Ishikawa (cell line): ENCODE measurements around the gene ZNF280B.

Experiments
- CEBPB ChIP-seq: IDR thresholded peaks from 2 replicates; pipeline ENCODE4 v1.6.1; 2012
- CREB1 ChIP-seq: IDR thresholded peaks from 2 replicates; pipeline ENCODE4 v1.6.1; 2012; ENCODE audit warnings: low read depth
- EGR1 ChIP-seq: IDR thresholded peaks from 2 replicates; pipeline ENCODE4 v1.6.1; 2012
- EP300 ChIP-seq: IDR thresholded peaks from 2 replicates; pipeline ENCODE4 v1.6.1; 2012; ENCODE audit warnings: borderline replicate concordance
- FOXM1 ChIP-seq: IDR thresholded peaks from 2 replicates; pipeline ENCODE4 v1.6.1; 2012; ENCODE audit warnings: low read depth, borderline replicate concordance
- NFIC ChIP-seq: IDR thresholded peaks from 2 replicates; pipeline ENCODE4 v1.6.1; 2012
- RAD21 ChIP-seq: IDR thresholded peaks from 2 replicates; pipeline ENCODE4 v1.6.1; 2012; ENCODE audit warnings: low read depth
- TAF1 ChIP-seq: IDR thresholded peaks from 2 replicates; pipeline ENCODE4 v1.6.1; 2012; ENCODE audit warnings: low read depth, mild to moderate bottlenecking
- TCF12 ChIP-seq: IDR thresholded peaks from 2 replicates; pipeline ENCODE4 v1.6.1; 2012; ENCODE audit warnings: low read depth
- TEAD4 ChIP-seq: IDR thresholded peaks from 2 replicates; pipeline ENCODE4 v1.6.1; 2012
- USF1 ChIP-seq: IDR thresholded peaks from 2 replicates; pipeline ENCODE4 v1.6.1; 2012
- YY1 ChIP-seq: IDR thresholded peaks from 2 replicates; pipeline ENCODE4 v1.6.1; 2012; ENCODE audit warnings: low read depth
- ZBTB7A ChIP-seq: IDR thresholded peaks from 2 replicates; pipeline ENCODE4 v1.6.1; 2012; ENCODE audit warnings: low read depth
- TF ChIP-seq, protein P1 (sequence below): IDR thresholded peaks from 2 replicates; pipeline ENCODE4 v1.6.1; 2012; ENCODE audit warnings: low read depth, mild to moderate bottlenecking
- TF ChIP-seq, protein P2 (sequence below): IDR thresholded peaks from 2 replicates; pipeline ENCODE4 v1.6.1; 2012

ZNF280B gene

GRCh38 chr22:22527312-22527711 is 18.8 kb upstream of the ZNF280B start:
- TF ChIP-seq CREB1 (no peak), TEAD4 (no peak), ZBTB7A (no peak), TAF1 (no peak), YY1 (no peak), CEBPB (no peak), FOXM1 (no peak), USF1 (no peak), RAD21 (no peak), EGR1 (no peak)
- TF ChIP-seq, protein P1, sequence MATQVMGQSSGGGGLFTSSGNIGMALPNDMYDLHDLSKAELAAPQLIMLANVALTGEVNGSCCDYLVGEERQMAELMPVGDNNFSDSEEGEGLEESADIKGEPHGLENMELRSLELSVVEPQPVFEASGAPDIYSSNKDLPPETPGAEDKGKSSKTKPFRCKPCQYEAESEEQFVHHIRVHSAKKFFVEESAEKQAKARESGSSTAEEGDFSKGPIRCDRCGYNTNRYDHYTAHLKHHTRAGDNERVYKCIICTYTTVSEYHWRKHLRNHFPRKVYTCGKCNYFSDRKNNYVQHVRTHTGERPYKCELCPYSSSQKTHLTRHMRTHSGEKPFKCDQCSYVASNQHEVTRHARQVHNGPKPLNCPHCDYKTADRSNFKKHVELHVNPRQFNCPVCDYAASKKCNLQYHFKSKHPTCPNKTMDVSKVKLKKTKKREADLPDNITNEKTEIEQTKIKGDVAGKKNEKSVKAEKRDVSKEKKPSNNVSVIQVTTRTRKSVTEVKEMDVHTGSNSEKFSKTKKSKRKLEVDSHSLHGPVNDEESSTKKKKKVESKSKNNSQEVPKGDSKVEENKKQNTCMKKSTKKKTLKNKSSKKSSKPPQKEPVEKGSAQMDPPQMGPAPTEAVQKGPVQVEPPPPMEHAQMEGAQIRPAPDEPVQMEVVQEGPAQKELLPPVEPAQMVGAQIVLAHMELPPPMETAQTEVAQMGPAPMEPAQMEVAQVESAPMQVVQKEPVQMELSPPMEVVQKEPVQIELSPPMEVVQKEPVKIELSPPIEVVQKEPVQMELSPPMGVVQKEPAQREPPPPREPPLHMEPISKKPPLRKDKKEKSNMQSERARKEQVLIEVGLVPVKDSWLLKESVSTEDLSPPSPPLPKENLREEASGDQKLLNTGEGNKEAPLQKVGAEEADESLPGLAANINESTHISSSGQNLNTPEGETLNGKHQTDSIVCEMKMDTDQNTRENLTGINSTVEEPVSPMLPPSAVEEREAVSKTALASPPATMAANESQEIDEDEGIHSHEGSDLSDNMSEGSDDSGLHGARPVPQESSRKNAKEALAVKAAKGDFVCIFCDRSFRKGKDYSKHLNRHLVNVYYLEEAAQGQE: no peak
- TF ChIP-seq, protein P2, sequence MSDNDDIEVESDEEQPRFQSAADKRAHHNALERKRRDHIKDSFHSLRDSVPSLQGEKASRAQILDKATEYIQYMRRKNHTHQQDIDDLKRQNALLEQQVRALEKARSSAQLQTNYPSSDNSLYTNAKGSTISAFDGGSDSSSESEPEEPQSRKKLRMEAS: no peak

DNA sequence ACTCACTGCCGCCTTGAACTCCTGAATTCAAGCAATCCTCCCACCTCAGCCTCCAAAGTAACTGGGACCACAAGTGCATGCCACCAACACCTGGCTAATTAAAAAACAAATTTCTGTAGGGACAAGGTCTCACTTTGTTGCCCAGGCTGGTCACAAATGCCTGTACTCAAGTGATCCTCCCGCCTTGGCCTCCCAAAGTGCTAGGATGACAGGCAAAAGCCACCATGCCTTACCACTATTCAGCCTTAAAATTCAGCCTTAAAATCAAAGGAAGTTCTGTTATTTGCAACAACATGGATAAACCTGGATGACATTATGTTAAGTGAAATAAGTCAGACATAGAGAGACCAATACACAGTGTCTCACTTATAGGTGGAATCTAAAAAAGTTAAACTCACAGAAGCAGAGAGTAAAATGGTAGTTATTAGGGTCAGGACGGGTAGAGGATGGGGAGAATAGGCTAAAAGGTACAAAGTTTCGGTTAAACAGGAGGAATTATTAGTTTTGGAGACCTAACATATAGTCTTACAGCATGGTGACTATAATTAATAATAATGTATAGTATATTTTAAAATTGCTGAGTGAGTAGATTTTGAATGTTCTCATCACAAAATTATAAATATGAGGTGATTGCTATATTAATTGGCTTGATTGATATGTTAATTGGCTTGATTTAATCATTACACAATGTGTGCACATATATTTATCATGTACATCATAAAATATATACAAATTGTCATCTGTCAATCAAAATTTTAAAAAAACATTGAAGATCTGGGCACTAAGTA is 17.8 kb upstream of the ZNF280B start:
- TF ChIP-seq TCF12 (no peak), CREB1 (no peak), NFIC (no peak), RAD21 (no peak), FOXM1 (no peak), USF1 (no peak), TAF1 (no peak), CEBPB (no peak), EP300 (no peak), EGR1 (no peak), TEAD4 (no peak), ZBTB7A (no peak), YY1 (no peak)
- TF ChIP-seq, protein P1: no peak
- TF ChIP-seq, protein P2: no peak

DNA sequence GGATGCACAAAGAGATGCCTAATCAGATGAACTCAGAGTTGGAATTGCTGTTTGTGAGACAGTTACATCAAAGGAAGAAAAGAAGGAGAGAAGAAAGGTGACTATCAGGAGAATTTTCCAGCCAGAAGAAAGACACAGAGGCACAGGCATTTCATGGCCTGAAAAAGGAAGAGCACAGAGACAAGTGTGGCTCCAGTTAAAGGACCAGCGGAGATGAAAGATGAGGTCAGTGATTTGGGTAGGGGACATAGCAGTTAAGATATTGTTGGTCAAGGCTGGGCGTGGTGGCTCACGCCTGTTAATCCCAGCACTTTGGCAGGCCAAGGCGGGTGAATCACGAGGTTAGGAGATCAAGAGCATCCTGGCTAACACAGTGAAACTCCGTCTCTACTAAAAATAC is 15.0 kb upstream of the ZNF280B start:
- TF ChIP-seq YY1: no peak
- TF ChIP-seq TAF1: no peak
- TF ChIP-seq FOXM1: no peak
- TF ChIP-seq EP300: no peak
- no peak for TF ChIP-seq TCF12
- no peak for TF ChIP-seq TEAD4
- no peak for TF ChIP-seq ZBTB7A

GRCh38 chr22:22521631-22522030 is 13.1 kb upstream of the ZNF280B start:
- TF ChIP-seq EGR1: no peak
- no peak for TF ChIP-seq FOXM1
- TF ChIP-seq USF1: no peak
- no peak for TF ChIP-seq RAD21
- no peak for TF ChIP-seq TEAD4
- TF ChIP-seq NFIC: no peak
- TF ChIP-seq YY1: no peak
- TF ChIP-seq EP300: no peak
- TF ChIP-seq, protein P2: no peak
- TF ChIP-seq TAF1: no peak
- TF ChIP-seq, protein P1: no peak
- no peak for TF ChIP-seq CEBPB
- no peak for TF ChIP-seq ZBTB7A
- TF ChIP-seq TCF12: no peak
